A375 (cell line): ENCODE measurements around the gene MYO7B. TPM values are rescaled to one million over a fixed set of nuclear protein-coding genes. Genes with fewer than 3 reads are reported as not detected.

ENCODE experiments used
- total RNA-seq: library from RNA; depleted of rRNA; stranded (reverse); fragments of >200 nt; shearing (Covaris generic); gene quantifications from 2 replicates; pipeline ENCODE4 v1.2.3, GENCODE V29; 2014; rRNA removed

Gene MYO7B
- 0.79 and 0.80 TPM in 2 replicates for total RNA-seq

DNA sequence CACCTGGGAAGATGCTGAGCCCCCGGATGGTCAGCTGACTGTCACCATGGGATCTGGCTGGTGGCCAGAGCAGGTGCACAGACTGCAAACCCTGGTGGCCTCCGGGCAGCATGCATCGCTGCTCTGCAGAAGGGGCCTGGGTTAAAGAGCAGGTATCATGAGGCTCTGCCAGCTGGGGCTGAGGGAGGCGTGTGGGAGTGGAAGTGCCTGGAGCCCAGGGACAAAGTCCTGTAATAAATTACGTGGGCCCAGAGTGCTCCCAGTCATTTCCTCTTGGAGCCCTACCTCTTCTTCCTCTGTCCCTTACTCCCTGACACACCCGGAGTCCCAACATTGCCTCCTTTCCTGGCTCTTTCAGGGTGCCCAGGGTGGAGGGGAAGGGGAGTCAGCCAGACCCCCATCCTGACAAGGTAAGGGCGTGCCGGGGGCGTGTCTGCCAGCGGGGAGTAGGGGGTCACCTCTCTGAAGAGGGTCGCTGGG lies at the start of gene MYO7B:
Gene MYO7B (plus strand): TSS at position 262 of the 480 bp plus-strand sequence. CDS start 24,040 bp downstream, outside the sequence.

DNA sequence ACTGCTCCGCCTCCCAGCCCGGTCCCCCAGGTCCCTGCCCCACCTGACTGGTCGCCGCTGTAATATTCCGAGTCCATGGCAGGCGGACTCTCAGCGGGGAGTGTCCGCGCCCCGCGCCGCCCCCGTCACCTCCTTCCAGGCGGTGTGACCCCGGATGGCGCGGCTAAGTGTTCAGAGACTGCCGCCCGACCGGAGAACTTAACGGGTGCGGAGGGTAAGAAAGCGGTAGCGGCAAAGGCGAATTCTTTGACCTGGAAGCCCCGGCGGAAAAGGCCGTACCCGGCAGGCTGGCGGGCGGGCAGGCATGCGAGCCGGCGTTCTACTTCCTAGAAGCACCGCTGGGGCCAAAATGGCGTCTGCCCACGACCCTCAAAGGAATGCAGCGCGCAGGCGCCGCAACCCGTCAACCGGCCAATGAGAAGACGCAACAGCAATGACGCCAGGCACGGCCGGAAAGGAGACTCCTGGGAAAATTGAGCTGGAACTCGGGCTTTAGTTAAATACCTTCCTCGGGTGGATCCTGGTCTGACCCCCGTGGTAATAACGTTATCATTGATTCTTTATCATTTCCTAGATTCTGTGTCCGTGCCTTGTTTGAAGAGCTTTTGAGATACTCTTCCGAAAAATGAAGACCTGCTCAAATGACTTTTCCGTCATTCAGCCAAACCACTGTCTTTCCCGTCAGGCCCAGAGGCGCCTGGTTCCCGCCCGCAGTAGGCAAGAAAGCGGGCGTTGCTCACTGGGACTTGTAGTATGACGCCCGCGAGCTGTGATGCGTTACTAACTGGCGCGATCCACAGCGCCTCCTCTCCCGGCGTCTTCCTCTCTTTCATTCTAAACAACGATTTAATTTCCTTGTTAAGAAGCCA lies 9.1 kb upstream of the MYO7B start, which contains the start of gene IWS1:
Gene IWS1 (minus strand): TSS at position 358 of the 869 bp plus-strand sequence. CDS start 281 bp downstream, at position 77.

DNA sequence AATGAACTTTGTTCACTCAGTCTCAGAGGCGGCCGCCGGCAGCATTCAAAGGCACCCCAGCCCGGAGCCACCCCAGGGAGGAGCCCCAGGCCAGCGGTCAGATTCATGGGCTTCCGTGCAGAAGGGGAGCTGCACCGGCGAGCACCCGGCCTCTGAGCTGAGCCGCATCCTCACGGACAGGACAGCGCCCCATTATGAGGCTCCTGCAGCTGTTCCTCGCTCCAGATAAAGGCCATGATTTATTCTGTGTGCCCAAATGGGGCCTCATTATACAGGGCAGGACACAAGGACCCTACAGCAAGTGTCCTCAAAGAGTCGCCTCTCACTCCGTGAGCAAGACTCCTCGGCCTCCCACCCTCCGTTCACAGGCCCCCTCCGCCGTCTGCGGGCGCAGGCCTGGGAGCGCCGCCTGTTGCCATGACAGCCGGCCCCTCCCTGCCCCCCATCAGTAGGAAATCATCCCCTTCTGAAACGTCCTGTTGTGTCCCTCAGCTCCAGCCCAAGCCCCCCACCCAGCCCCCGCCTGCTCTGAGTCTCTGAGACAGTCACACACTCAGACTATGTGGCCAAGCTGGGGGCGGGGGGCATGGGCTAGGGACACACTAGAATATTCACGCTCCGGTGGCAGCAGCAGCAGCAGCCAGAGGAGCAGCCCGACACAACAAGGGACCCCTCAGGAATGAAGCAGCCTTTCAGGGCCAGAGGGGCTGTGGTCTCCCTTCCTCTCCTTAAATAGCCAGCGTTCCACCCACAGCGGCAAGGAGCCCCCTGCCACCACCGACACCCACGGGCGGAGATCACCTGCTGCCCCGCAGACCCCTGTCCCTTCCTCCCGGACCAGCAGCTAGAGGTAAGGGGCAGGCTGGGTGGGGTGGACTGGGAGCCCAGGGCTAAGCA lies 110.2 kb downstream of the MYO7B start, which contains the start of gene GPR17:
Gene GPR17 (plus strand): TSS at position 759 of the 897 bp plus-strand sequence. CDS start 4,583 bp downstream, outside the sequence.

DNA sequence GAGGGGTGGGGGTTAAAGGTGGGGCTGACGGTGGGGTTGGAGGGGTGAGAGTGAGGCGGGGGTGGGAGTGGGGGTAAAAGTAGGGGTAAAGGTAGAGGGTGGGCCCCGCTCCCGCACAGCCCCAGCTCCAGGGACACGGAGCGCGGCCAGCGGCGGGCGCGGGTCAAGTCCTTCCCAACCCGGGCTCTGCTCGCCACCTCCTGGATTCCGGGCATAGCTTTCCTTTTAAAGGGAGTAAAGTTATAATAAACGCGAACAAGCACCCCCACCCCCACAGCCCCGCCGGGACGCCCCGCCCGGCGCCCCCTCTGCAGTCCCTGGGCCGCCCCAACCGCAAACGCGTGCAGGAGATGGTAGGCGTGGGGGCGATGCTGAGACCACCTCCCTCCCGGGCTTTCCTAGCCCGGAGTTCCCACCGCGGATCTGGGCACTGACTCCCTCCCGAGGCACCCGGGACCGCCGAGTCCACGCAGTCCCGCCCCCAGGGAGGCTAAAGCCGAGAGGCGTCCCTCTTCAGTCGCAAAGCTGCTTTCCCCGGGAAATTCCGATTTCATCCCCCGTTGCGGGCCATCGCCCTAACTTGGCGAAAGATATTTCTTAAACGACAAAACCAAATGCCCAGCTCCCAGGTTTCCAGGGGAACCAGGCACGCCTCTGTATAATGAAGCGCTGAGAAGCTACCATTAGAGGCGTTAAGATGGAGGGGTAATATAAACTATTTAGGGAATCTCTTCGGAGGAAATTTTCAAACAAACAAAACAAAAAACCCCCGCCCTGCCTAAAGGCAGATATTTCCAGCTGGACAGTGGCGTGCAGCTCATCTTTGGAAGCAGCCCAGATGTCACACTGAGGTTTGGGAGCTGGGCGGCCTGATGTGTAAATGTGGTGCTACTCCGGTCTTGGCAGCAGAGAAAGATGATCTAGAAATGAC lies 140.1 kb downstream of the MYO7B start, which contains the start of gene LIMS2:
Gene LIMS2 (minus strand): TSS at position 200 of the 931 bp plus-strand sequence. CDS start 506 bp downstream, outside the sequence.

Other genes with a start within 250 kb of the MYO7B start
- gene ERCC3, start 241.5 kb upstream of the MYO7B start, total RNA-seq, result 30.0 and 30.1 TPM in 2 replicates
- gene MAP3K2, start 147.7 kb upstream of the MYO7B start, total RNA-seq, result 24.8 and 26.2 TPM in 2 replicates
- gene PROC, start 117.3 kb upstream of the MYO7B start, total RNA-seq, result not detected in 2 replicates
- gene IWS1, start 9.2 kb upstream of the MYO7B start, total RNA-seq, result 28.0 and 39.9 TPM in 2 replicates
- 0.27 TPM in 1 of 2 replicates, not detected in the other for gene GPR17, start 110.5 kb downstream of the MYO7B start, total RNA-seq
- gene LIMS2, start 139.8 kb downstream of the MYO7B start, total RNA-seq, result 0.19 and 0.48 TPM in 2 replicates
- 4.8 and 5.8 TPM in 2 replicates for gene SFT2D3, start 165.8 kb downstream of the MYO7B start, total RNA-seq